ENCODE data around the gene TMEM88. TPM values are rescaled to one million over a fixed set of nuclear protein-coding genes. Genes with fewer than 3 reads are reported as not detected.

Gene TMEM88
- total and polyA plus RNA-seq, 2 of the 13 experiments (the other 11 are each of a cell fraction or from before 2014, with no cell fraction given): 0.31 to 0.66 TPM

DNA sequence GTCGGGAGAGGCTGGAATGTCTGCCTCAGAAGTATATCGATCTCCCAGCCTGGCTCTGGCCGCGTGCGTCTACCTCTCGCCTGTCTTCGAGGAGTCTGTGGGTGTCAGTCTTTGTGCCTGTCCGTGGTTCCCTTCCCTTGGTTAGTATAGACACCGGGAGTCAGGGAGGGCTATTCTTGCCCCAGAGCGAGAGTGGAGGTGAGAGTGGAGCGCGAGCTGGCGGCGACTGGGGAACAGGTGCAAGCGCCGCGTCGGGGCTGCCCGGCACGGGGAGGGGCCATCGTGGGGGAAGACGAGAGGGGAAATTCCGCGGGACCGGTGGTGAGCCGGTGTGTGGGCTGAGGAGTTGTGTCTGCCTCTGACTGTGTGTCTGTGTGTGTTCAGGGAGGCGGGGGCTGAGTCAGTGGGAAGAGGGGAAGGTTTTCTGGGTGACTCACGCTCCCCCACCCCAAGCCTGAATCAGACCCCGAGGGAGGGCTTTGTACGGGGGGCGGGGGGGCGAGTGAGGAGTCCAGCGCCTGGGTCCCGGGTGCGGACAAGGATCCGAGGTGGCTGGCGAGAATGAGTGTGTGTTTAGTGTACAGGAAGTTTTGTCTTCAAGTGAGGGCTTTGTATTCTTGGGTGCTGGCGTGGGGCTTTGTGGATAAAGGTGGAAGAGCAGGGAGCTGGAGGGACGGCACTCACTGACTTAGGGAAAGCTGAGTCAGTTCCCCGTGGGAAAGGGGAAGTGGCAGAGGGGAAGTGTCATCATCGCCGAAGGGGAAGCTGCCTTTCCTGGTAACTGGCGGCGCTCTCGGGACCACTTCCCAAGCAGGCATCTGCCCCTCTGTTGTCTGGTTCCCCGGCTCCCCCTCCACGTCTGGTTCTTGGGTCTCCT is 12.2 kb upstream of the TMEM88 start (continued):
- no peak for TF ChIP-seq ZNF503 (CRISPR knock-in tag; IDR thresholded peaks at IDR 0.05)
- peak; percentile 31; the same call in 1 of the 2 replicates for TF ChIP-seq PHF8 (CRISPR knock-in tag; IDR thresholded peaks at IDR 0.05)
- TF ChIP-seq DNMT3B (CRISPR knock-in tag; conservative IDR thresholded peaks at IDR 0.05): no peak
- TF ChIP-seq MYC (CRISPR knock-in tag; IDR thresholded peaks at IDR 0.05; ENCODE audit: borderline replicate concordance): no peak; the same call in 1 of the 2 replicates
- peak; percentile 76 for TF ChIP-seq TEAD3 (CRISPR knock-in tag; optimal IDR thresholded peaks at IDR 0.05; ENCODE audit: borderline replicate concordance)
- TF ChIP-seq ZNF280D (CRISPR knock-in tag; IDR thresholded peaks at IDR 0.05): peak; percentile 29; the same call in 1 of the 2 replicates
- TF ChIP-seq SCMH1 (CRISPR knock-in tag; IDR thresholded peaks at IDR 0.05; ENCODE audit: borderline replicate concordance): no peak
- TF ChIP-seq ZSCAN21 (CRISPR knock-in tag; IDR thresholded peaks at IDR 0.05; ENCODE audit: borderline replicate concordance): peak; percentile 31; the same call in 1 of the 2 replicates
- TF ChIP-seq ZNF253 (CRISPR knock-in tag; IDR thresholded peaks at IDR 0.05; ENCODE audit: borderline replicate concordance): 0 out of 2 replicates have a peak, but pooled peaks have one; percentile 46
- 0 out of 2 replicates have a peak, but pooled peaks have one; percentile 4 for TF ChIP-seq ZNF564 (CRISPR knock-in tag; IDR thresholded peaks at IDR 0.05)
- peak; percentile 67; the same call in 1 of the 2 replicates for TF ChIP-seq ZNF749 (CRISPR knock-in tag; IDR thresholded peaks at IDR 0.05; ENCODE audit: borderline replicate concordance)
- TF ChIP-seq SAP130 (CRISPR knock-in tag; IDR thresholded peaks at IDR 0.05; ENCODE audit: low read depth): peak; percentile 2; the same call in 1 of the 2 replicates
- 0 out of 2 replicates have a peak, but pooled peaks have one; percentile 9 for TF ChIP-seq HHEX (CRISPR knock-in tag; IDR thresholded peaks at IDR 0.05)
- 0 out of 2 replicates have a peak, but pooled peaks have one; percentile 52 for TF ChIP-seq HOXA9 (CRISPR knock-in tag; IDR thresholded peaks at IDR 0.05; ENCODE audit: borderline replicate concordance)
- no peak; the same call in 1 of the 2 replicates for TF ChIP-seq SP2 (CRISPR knock-in tag; IDR thresholded peaks at IDR 0.05)
- no peak for TF ChIP-seq U2AF2 (IDR thresholded peaks at IDR 0.05; ENCODE audit: low read depth, low read length)
- TF ChIP-seq TEAD2 (CRISPR knock-in tag; IDR thresholded peaks at IDR 0.05): no peak
- TF ChIP-seq ZBED4 (CRISPR knock-in tag; IDR thresholded peaks at IDR 0.05; ENCODE audit: borderline replicate concordance): no peak
- no peak for TF ChIP-seq MAF1 (CRISPR knock-in tag; IDR thresholded peaks at IDR 0.05; ENCODE audit: borderline replicate concordance)
- 0 out of 2 replicates have a peak, but pooled peaks have one; percentile 26 for TF ChIP-seq ZNF670 (CRISPR knock-in tag; IDR thresholded peaks at IDR 0.05; ENCODE audit: borderline replicate concordance)

Data from HepG2 (cell line).